ENCODE measurements around the gene GNAQ.
"Not testable (repeated sequence)": the region's sequence is repeated elsewhere in the genome, so short reads cannot be mapped to it uniquely, and the experiment has no call there.

Gene GNAQ

DNA sequence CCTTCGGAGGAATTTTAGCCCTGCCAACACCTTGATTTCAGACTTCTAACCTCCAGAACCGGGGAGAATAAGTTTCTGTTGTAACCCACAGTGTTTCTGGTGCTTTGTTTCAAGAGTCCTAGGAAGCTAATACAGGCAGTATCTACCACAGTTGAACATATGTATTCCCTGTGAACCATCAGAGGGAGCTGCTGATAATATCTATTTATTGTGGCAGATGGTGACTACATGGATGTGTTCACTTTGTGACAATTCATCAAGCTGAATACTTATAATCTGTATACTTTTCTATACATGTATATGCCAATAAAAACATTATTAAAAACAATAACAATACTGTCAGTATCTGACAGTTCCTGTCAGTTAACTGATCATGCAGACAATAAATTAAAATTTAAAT, 246.3 kb downstream of the GNAQ start:
- H3K9me3 Mint-ChIP-seq, result no peaks in the 10 kb centered on the region
- H3K4me1 Mint-ChIP-seq (ENCODE audit: low read depth), result peaks cover 20% of the 10 kb centered on the region
- H3K4me3 Mint-ChIP-seq, result no peak overlapping the region
- H3K27me3 Mint-ChIP-seq, result no peaks in the 10 kb centered on the region
- DNase-seq, result no peak
- no peak overlapping the region for H3K27ac Mint-ChIP-seq
- peaks cover 44% of the 10 kb centered on the region for H3K36me3 Mint-ChIP-seq (ENCODE audit: low read depth)

DNA sequence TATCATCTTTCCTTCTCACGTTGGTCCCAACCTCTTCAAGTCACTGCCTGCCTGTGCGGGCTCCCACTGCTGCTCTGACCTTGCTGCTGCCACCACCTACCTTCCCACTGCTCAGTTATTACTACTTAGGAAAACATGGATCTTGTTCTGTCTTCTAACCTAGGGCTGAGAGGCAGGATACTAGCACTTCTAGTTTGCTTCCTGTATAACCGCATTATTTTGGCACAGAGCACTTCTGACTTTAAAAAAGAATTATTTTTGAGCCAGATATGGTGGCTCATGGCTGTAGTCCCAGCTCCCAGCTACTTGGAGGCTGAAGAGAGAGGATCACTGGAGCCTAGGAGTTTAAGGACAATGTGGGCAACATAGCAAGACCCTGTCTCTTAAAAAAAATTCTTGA, 248.1 kb downstream of the GNAQ start:
- no peaks in the 10 kb centered on the region for H3K27me3 Mint-ChIP-seq
- DNase-seq, result no peak
- H3K4me1 Mint-ChIP-seq (ENCODE audit: low read depth), result peaks cover 35% of the 10 kb centered on the region
- peaks cover 54% of the 10 kb centered on the region for H3K36me3 Mint-ChIP-seq (ENCODE audit: low read depth)
- no peak overlapping the region for H3K4me3 Mint-ChIP-seq
- H3K27ac Mint-ChIP-seq, result no peak overlapping the region
- no peaks in the 10 kb centered on the region for H3K9me3 Mint-ChIP-seq

DNA sequence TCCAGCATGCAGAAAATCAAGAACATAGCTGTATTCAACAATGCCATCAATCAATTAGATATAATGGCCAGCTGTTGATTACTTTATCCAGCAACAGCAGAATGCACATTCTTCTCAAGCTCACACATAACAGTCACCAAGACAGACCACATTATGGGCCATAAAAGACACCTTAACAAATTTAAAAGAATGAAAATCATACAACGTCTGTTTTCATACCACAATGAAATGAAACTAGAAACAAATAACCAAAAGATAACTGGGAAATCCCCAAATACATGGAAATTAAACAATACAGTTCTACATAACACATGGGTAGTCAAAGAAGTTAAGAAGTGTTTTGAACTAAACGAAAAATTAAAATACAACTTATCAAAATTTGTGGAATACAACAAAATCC, 252.6 kb downstream of the GNAQ start:
- Mint-ChIP-seq H3K27me3 (no peaks in the 10 kb centered on the region), H3K9me3 (peaks cover 7% of the 10 kb centered on the region), H3K4me3 (peak overlapping the region; percentile 61), H3K36me3 (ENCODE audit: low read depth) (peaks cover 47% of the 10 kb centered on the region), H3K27ac (peak overlapping the region; percentile 56), H3K4me1 (ENCODE audit: low read depth) (peaks cover 36% of the 10 kb centered on the region)
- no peak for DNase-seq

DNA sequence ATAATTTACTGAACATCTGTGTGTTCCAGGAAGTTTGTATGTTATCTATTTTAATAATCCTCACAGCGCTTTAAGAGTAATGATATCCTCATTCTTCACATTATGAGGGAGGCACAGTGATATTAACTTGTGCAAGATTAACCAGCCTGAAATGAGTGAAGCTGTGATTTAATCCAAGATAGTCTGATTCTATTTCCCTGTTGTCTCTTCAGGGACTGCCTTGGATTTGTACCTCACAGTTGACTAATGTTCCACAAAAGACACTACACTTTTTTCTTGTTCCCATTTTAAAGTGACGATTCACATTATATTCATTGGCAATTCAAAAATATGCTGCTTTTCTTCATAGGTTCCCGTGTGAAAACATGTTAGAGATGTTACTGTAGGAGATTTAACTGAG, 258.2 kb downstream of the GNAQ start:
- peaks cover 14% of the 10 kb centered on the region for H3K4me1 Mint-ChIP-seq (ENCODE audit: low read depth)
- H3K36me3 Mint-ChIP-seq (ENCODE audit: low read depth), result peaks cover 38% of the 10 kb centered on the region
- no peak for DNase-seq
- no peaks in the 10 kb centered on the region for H3K27me3 Mint-ChIP-seq
- peaks cover 6% of the 10 kb centered on the region for H3K9me3 Mint-ChIP-seq
- no peak overlapping the region for H3K4me3 Mint-ChIP-seq
- H3K27ac Mint-ChIP-seq, result no peak overlapping the region

DNA sequence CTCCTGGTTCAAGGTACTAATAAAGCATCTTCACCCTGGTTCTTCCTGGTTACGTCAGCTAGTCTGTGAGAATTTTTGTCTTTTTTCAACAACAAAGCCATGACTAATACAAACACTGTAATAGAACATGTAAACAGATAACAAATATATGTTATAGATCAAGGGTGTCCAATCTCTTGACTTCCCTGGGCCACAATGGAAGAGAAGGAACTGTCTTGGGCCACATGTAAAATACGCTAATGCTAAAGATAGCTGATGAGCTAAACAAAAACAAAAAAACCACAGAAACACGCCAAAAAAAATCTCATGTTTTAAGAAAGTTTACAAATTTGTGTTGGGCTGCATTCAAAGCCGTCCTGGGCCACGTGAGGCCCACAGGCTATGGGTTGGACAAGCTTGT, 259.0 kb downstream of the GNAQ start:
- Mint-ChIP-seq H3K27ac (no peak overlapping the region), H3K4me3 (no peak overlapping the region), H3K4me1 (ENCODE audit: low read depth) (peaks cover 12% of the 10 kb centered on the region), H3K9me3 (peaks cover under 1% of the 10 kb centered on the region), H3K36me3 (ENCODE audit: low read depth) (peaks cover 33% of the 10 kb centered on the region), H3K27me3 (no peaks in the 10 kb centered on the region)
- DNase-seq, result no peak

DNA sequence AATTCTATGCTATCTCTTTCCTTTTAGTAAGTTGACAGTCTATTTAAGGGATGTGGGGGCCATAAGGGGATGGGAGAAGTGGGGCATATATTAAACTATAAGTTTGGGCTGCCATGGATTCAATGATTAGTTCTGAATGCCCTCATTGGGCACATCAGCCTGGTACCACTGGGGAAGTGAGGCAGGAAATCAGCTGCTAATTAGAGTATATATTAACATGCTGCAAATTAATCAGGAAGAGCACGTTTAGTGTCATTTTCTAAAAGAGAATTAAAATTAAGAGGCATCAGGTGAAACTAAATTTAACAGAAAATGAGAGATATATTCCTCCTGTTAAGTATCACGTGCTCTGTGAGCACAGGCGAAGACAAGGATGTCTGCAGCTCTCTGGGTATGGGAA, 260.4 kb downstream of the GNAQ start:
- Mint-ChIP-seq H3K9me3 (no peaks in the 10 kb centered on the region), H3K4me1 (ENCODE audit: low read depth) (peaks cover 15% of the 10 kb centered on the region), H3K36me3 (ENCODE audit: low read depth) (peaks cover 27% of the 10 kb centered on the region), H3K4me3 (no peak overlapping the region), H3K27ac (no peak overlapping the region), H3K27me3 (no peaks in the 10 kb centered on the region)
- no peak for DNase-seq

DNA sequence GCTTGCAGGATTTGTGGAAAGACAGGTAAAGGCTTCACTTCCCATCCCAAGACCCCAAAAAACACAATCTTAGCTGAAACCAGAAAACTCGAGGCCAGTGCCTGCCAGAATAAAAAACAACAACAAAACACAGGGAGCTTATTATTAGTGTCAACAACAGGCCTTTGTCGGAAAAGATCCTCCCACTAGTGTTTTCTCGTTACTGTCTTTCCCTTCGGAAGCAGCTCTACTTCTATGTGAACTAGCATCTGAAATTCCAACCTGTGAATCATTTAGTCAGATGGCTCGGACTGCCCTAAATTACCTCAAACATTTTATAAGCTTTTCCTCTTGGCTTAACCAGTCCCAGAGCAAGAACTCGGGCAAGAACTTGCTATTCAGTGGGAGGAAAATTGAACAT, 261.3 kb downstream of the GNAQ start:
- no peak for DNase-seq
- H3K4me3 Mint-ChIP-seq, result no peak overlapping the region
- H3K27ac Mint-ChIP-seq, result no peak overlapping the region
- H3K4me1 Mint-ChIP-seq (ENCODE audit: low read depth), result peaks cover 21% of the 10 kb centered on the region
- H3K27me3 Mint-ChIP-seq, result no peaks in the 10 kb centered on the region
- H3K9me3 Mint-ChIP-seq, result peaks cover 2% of the 10 kb centered on the region
- H3K36me3 Mint-ChIP-seq (ENCODE audit: low read depth), result peaks cover 29% of the 10 kb centered on the region

DNA sequence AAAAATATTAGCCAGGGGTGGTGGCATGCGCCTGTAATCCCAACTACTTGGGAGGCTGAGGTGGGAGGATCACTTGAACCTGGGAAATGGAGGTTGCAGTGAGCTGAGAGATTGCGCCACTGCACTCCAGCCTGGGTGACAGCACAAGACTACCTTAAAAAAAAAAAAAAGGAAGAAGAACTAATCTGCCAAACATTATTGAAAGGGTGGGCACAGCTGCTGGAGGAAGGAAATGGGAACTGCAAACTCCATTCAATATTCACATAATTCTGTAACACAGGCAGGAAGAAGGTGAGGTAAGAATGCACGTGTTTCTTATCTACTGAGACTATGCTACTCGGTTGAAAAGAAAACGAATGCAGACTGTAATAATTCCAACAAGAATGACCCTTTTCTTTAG, 262.4 kb downstream of the GNAQ start:
- H3K9me3 Mint-ChIP-seq, result peaks cover 2% of the 10 kb centered on the region
- no peak overlapping the region for H3K4me3 Mint-ChIP-seq
- H3K27me3 Mint-ChIP-seq, result no peaks in the 10 kb centered on the region
- DNase-seq, result no peak
- H3K36me3 Mint-ChIP-seq (ENCODE audit: low read depth), result peaks cover 31% of the 10 kb centered on the region
- H3K4me1 Mint-ChIP-seq (ENCODE audit: low read depth), result peaks cover 21% of the 10 kb centered on the region
- no peak overlapping the region for H3K27ac Mint-ChIP-seq

DNA sequence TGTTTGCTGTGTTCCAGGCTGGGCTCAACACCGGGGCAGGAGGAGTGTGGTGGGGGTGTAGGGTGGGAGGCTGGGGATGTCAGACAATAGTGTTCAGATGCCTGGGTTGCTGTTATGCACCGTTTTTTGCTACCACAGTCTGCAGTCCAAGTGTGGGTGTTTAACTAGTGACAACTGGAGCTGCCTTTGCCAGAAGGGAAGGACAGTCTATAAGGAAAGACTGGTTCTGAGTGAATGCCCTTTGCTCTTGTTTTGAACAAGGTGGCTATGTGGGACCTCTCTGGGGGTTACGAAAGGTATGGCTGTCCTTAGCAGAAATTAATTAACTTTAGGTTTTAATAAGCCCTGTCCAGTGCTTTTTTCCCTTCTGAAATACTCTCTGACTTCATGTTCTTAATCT, 265.0 kb downstream of the GNAQ start:
- peaks cover 2% of the 10 kb centered on the region for H3K9me3 Mint-ChIP-seq
- peaks cover 18% of the 10 kb centered on the region for H3K36me3 Mint-ChIP-seq (ENCODE audit: low read depth)
- no peaks in the 10 kb centered on the region for H3K27me3 Mint-ChIP-seq
- no peak overlapping the region for H3K27ac Mint-ChIP-seq
- peaks cover 9% of the 10 kb centered on the region for H3K4me1 Mint-ChIP-seq (ENCODE audit: low read depth)
- DNase-seq, result no peak
- H3K4me3 Mint-ChIP-seq, result no peak overlapping the region

DNA sequence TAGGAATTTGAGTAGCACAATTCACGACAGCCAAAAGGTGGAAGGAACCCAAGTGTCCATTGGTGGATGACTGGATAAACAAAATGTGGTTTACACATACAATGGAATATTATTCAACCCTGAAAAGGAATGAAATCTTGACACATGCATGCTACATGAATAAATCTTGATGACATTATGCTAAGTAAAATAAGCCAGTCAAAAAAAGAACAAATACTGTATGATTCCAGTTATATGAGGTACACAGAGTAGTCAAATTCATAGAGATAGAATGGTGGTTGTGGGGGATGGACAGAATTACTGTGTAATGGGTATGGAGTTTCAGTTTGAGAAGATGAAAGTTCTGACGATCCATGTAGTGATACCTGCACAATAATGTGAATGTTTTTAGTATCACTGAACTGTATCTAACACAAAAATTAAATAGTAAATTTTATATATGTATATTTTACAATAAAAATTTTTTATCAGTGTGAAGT, 265.8 kb downstream of the GNAQ start:
- H3K4me3 Mint-ChIP-seq, result no peak overlapping the region
- H3K36me3 Mint-ChIP-seq (ENCODE audit: low read depth), result peaks cover 16% of the 10 kb centered on the region
- H3K27ac Mint-ChIP-seq, result no peak overlapping the region
- DNase-seq, result no peak
- peaks cover 9% of the 10 kb centered on the region for H3K4me1 Mint-ChIP-seq (ENCODE audit: low read depth)
- H3K27me3 Mint-ChIP-seq, result no peaks in the 10 kb centered on the region
- peaks cover 2% of the 10 kb centered on the region for H3K9me3 Mint-ChIP-seq

DNA sequence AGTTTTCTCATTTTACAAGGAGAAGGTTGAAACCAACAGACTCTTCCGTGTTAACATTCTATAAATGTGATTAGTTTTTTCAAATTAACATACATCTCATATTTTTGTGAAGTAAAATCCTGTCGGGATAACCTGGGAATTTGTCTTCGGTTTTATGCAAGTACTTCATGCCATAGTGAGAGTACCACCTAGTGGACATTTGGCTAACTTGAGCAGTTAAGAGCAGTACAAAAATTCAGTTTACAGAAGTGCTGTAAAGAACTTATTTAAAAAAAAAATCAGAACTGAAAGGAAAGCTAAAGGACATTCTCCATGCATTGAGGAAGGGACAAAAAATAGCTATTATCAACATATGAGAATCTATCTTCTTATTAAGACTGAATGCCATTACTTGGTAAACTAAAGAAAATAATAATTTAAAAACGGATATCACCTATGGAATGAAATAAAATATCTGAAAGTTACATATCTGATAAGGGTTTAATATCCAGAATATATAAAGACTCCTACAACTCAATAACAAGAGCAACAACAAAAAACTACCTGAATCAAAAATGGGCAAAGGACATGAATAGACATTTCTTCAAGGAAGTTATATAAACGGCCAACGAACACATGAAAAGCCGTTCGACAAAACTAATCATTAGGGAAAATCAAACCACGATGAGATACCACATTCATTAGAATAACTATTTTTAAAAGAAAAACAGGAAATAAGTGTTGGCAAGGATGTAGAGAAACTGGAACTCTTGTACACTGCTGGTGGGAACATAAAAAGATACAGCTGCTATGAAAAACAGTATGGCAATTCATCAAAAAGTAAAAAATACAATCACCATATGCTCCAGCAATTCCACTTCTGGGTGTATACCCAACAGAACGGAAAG, 266.5 kb downstream of the GNAQ start:
- Mint-ChIP-seq H3K27ac (peak overlapping the region; percentile 12), H3K9me3 (peaks cover 2% of the 10 kb centered on the region), H3K27me3 (no peaks in the 10 kb centered on the region), H3K36me3 (ENCODE audit: low read depth) (peaks cover 12% of the 10 kb centered on the region), H3K4me3 (no peak overlapping the region), H3K4me1 (ENCODE audit: low read depth) (peaks cover 9% of the 10 kb centered on the region)
- no peak for DNase-seq

DNA sequence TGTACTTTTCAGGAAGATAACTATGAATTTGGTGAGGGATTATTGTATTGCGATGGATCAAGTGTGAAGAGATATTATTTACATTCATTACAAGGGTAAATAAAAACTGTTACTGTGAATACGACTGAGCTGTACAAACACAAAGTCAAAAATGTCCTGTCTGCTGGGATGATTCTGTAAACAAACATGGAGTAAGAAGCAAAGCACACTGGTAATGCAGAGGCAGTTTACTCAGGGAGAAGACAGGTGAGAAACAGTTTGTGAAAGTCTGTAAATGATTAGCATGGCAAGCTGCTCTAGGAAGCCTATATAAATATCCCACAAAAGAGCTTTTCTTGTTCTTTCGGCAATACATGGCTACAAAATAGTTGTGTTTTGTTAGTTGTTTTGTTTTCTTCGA, 268.0 kb downstream of the GNAQ start:
- H3K4me3 Mint-ChIP-seq, result no peak overlapping the region
- H3K4me1 Mint-ChIP-seq (ENCODE audit: low read depth), result peaks cover 9% of the 10 kb centered on the region
- no peak overlapping the region for H3K27ac Mint-ChIP-seq
- no peaks in the 10 kb centered on the region for H3K27me3 Mint-ChIP-seq
- peaks cover 14% of the 10 kb centered on the region for H3K36me3 Mint-ChIP-seq (ENCODE audit: low read depth)
- H3K9me3 Mint-ChIP-seq, result peaks cover 2% of the 10 kb centered on the region
- DNase-seq, result no peak

DNA sequence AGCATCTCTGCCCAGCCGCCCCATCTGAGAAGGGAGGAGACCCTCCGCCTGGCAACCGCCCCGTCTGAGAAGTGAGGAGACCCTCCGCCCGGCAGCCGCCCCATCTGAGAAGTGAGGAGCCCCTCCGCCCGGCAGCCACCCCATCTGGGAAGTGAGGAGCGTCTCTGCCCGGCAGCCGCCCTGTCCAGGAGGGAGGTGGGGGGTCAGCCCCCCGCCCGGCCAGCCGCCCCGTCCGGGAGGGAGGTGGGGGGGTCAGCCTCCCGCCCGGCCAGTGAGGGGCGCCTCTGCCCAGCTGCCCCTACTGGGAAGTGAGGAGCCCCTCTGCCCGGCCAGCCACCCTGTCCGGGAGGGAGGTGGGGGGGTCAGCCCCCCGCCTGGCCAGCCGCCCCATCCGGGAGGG, 270.7 kb downstream of the GNAQ start:
- peaks cover 24% of the 10 kb centered on the region for H3K36me3 Mint-ChIP-seq (ENCODE audit: low read depth)
- not testable (repeated sequence) for H3K27ac Mint-ChIP-seq; H3K4me3 Mint-ChIP-seq; DNase-seq; H3K4me1 Mint-ChIP-seq (ENCODE audit: low read depth); H3K9me3 Mint-ChIP-seq; H3K27me3 Mint-ChIP-seq

DNA sequence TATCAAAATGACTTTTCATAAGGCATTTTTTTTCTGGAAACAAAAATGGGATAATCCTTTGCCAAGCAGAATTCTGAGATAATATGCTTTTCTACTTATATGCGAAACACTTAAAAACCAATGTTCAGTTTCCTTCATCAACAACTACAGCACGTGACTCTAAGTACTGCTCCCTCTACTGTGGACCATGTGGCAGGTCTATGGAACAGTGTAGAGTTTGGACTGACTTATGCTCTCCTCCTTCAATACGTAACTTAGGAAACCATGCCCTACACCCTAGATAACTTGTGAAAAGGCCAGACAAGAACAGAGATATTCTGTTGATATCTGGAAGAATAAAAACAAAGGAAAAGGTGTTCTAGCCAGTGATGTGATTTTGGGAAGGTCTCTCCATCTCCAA, 272.2 kb downstream of the GNAQ start:
- Mint-ChIP-seq H3K27ac (no peak overlapping the region), H3K9me3 (peaks cover 6% of the 10 kb centered on the region)

DNA sequence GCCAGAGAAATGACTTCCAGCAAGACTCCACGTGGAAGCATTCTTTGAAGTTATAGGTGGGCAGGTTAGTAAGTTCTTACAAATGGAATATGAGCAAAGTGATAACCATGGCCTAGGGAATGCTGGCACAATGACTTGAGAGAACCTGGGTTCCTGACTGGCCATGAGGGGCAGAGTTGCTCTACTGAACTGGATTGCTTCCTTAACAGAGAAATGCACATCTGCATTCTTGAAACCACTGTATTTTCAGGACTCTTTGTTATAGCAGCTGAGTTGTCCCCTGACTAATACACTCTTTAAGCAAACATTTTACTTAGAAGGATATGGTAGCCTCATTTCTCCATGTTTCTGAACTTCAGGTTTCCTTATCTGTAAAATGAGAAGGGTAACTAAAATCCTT, 275.2 kb downstream of the GNAQ start:
- H3K4me3 Mint-ChIP-seq, result no peak overlapping the region
- peaks cover 6% of the 10 kb centered on the region for H3K9me3 Mint-ChIP-seq
- H3K36me3 Mint-ChIP-seq (ENCODE audit: low read depth), result peaks cover 22% of the 10 kb centered on the region
- no peak overlapping the region for H3K27ac Mint-ChIP-seq
- H3K27me3 Mint-ChIP-seq, result no peaks in the 10 kb centered on the region
- no peak for DNase-seq
- H3K4me1 Mint-ChIP-seq (ENCODE audit: low read depth), result peaks cover 12% of the 10 kb centered on the region

More for the DNA sequence above, 272.2 kb downstream of the GNAQ start:
- H3K36me3 Mint-ChIP-seq (ENCODE audit: low read depth), result peaks cover 22% of the 10 kb centered on the region
- no peak overlapping the region for H3K4me3 Mint-ChIP-seq
- no peak for DNase-seq
- H3K4me1 Mint-ChIP-seq (ENCODE audit: low read depth), result no peaks in the 10 kb centered on the region
- no peaks in the 10 kb centered on the region for H3K27me3 Mint-ChIP-seq

Measured in activated T-cell treated with anti-CD3 and anti-CD28 coated beads, Interleukin-2, amount 50 U/mL, for 24 hours (primary cell).